SK-N-SH treated with all-trans-retinoic acid at 6 μM for 48 hours (cell line): Measurements from ENCODE around the gene AKAP6.

Source experiments
- ARNTL ChIP-seq: fragments of 450-650 bp; formaldehyde crosslinking; IDR thresholded peaks from 2 replicates; pipeline ENCODE4 v1.5.0; 2020; ENCODE audit warnings: low read depth, mild to moderate bottlenecking, moderate library complexity, borderline replicate concordance
- CREB5 ChIP-seq: fragments of 250-450 bp; sonication (Bioruptor Pico); IDR thresholded peaks from 2 replicates; pipeline ENCODE4 v1.5.1; 2020; ENCODE audit warnings: low read depth, mild to moderate bottlenecking, moderate library complexity
- ISL1 ChIP-seq: fragments of 250-450 bp; sonication (Bioruptor Pico); IDR thresholded peaks from 2 replicates; pipeline ENCODE4 v2.1.2; 2022; ENCODE audit warnings: mild to moderate bottlenecking, moderate library complexity
- PATZ1 ChIP-seq: fragments of 250-450 bp; sonication (Bioruptor Pico); IDR thresholded peaks from 2 replicates; pipeline ENCODE4 v1.8.0; 2020; ENCODE audit warnings: mild to moderate bottlenecking, moderate library complexity, borderline replicate concordance
- TOX ChIP-seq: fragments of 250-450 bp; sonication (Bioruptor Pico); IDR thresholded peaks from 2 replicates; pipeline ENCODE4 v1.8.0; 2021; ENCODE audit warnings: mild to moderate bottlenecking, moderate library complexity, borderline replicate concordance
- TSHZ2 ChIP-seq: fragments of 250-450 bp; sonication (Bioruptor Pico); IDR thresholded peaks from 2 replicates; pipeline ENCODE4 v1.5.0; 2020; ENCODE audit warnings: mild to moderate bottlenecking, moderate library complexity
- ZFP3 ChIP-seq: fragments of 250-450 bp; sonication (Bioruptor Pico); IDR thresholded peaks from 2 replicates; pipeline ENCODE4 v1.5.0; 2020; ENCODE audit warnings: mild to moderate bottlenecking, moderate library complexity
- ZFP30 ChIP-seq: fragments of 450-650 bp; formaldehyde crosslinking; IDR thresholded peaks from 2 replicates; pipeline ENCODE4 v1.5.0; 2022; ENCODE audit warnings: mild to moderate bottlenecking, moderate library complexity
- ZNF8 ChIP-seq: fragments of 450-650 bp; formaldehyde crosslinking; IDR thresholded peaks from 2 replicates; pipeline ENCODE4 v1.5.0; 2020; ENCODE audit warnings: mild to moderate bottlenecking, moderate library complexity

- TF ChIP-seq TSHZ2 (no peak), ISL1 (CRISPR knock-in tag) (no peak), TOX (CRISPR knock-in tag) (no peak), PATZ1 (no peak), ARNTL (CRISPR knock-in tag) (no peak), ZFP3 (no peak), ZNF8 (CRISPR knock-in tag) (no peak), ZFP30 (CRISPR knock-in tag) (no peak), CREB5 (CRISPR knock-in tag) (no peak)
Measured at GRCh38 chr14:32808644-32809043, 479.5 kb downstream of the AKAP6 start.
